GM18519 (cell line): ENCODE results near the gene LSM14A.
"Not testable (repeated sequence)": the region's sequence is repeated elsewhere in the genome, so short reads cannot be mapped to it uniquely, and the experiment has no call there.

Source experiments
- ATAC-seq: cut with Tn5 transposase; IDR thresholded peaks from one replicate; pipeline ENCODE4 v1.9.1; 2021; ENCODE audit warnings: mild to moderate bottlenecking, moderate library complexity; ENCODE audit not compliant: unreplicated experiment, low FRiP score

The LSM14A gene

GRCh38 chr19:34226036-34226435 lies 53.7 kb downstream of the LSM14A start:
- no peak for ATAC-seq

- no peak for ATAC-seq
These were observed 56.0 kb downstream of the LSM14A start for GRCh38 chr19:34228347-34228746.

- no peak for ATAC-seq
These were observed 56.5 kb downstream of the LSM14A start for GRCh38 chr19:34228762-34229161.

GRCh38 chr19:34229721-34230120 lies 57.4 kb downstream of the LSM14A start:
- no peak for ATAC-seq

GRCh38 chr19:34230820-34231219 lies 58.5 kb downstream of the LSM14A start:
- ATAC-seq: no peak

- no peak for ATAC-seq
These were observed 59.1 kb downstream of the LSM14A start for GRCh38 chr19:34231439-34231838.

GRCh38 chr19:34232566-34233481 lies 60.5 kb downstream of the LSM14A start:
- ATAC-seq: no peak

GRCh38 chr19:34235425-34235940 lies 63.2 kb downstream of the LSM14A start:
- no peak for ATAC-seq

- ATAC-seq: no peak
These were observed 64.0 kb downstream of the LSM14A start for GRCh38 chr19:34236035-34236987.

GRCh38 chr19:34237283-34237682 lies 65.0 kb downstream of the LSM14A start:
- ATAC-seq: no peak

- ATAC-seq: no peak
These were observed 65.6 kb downstream of the LSM14A start for GRCh38 chr19:34237939-34238338.

GRCh38 chr19:34241513-34242337 lies 69.4 kb downstream of the LSM14A start:
- no peak for ATAC-seq

GRCh38 chr19:34243138-34243875 lies 71.0 kb downstream of the LSM14A start:
- ATAC-seq: not testable (repeated sequence)

- no peak for ATAC-seq
These were observed 71.7 kb downstream of the LSM14A start for GRCh38 chr19:34243876-34244578.

GRCh38 chr19:34244611-34245299 lies 72.5 kb downstream of the LSM14A start:
- ATAC-seq: no peak

GRCh38 chr19:34246340-34246739 lies 74.0 kb downstream of the LSM14A start:
- no peak for ATAC-seq

GRCh38 chr19:34248941-34249340 lies 76.6 kb downstream of the LSM14A start:
- no peak for ATAC-seq

- ATAC-seq: not testable (repeated sequence)
These were observed 80.9 kb downstream of the LSM14A start for GRCh38 chr19:34253167-34253566.
